CD4-positive, CD25-positive, alpha-beta regulatory T cell (primary cell): Measurements from ENCODE around the gene C6orf89. TPM values are rescaled to one million over a fixed set of nuclear protein-coding genes. Genes with fewer than 3 reads are reported as not detected.
A peak's percentile ranks its signal among the peaks of the same experiment; 100 is the strongest.

Experiments used
- ATAC-seq, 2 donors: fragments of 150-1000 bp; cut with Tn5 transposase; one replicate each; pipeline ENCODE4 v1.10.0; 2021; ENCODE audit warnings: low read depth in 2 of 2, moderate number of reproducible peaks in 2 of 2, moderate library complexity in 1 of 2
- DNase-seq, 3 donors: peaks; one replicate each; pipeline versions ENCODE4 v3.0.0 to v3.0.0-alpha.2; 2012 to 2022; ENCODE audit warnings: mixed read lengths in 1 of 3
- H3K27ac ChIP-seq: one replicate; pipeline ENCODE4 v1.7.0; 2013; ENCODE audit warnings: mild to moderate bottlenecking, low read length; ENCODE audit not compliant: insufficient read depth, poor library complexity, severe bottlenecking
- H3K27me3 ChIP-seq: one replicate; pipeline ENCODE4 v1.7.0; 2013; ENCODE audit warnings: low read length; ENCODE audit not compliant: control insufficient read depth, insufficient read depth
- H3K36me3 ChIP-seq: one replicate; pipeline ENCODE4 v1.7.0; 2013; ENCODE audit warnings: mild to moderate bottlenecking, low read length, moderate library complexity; ENCODE audit not compliant: control insufficient read depth, insufficient read depth
- H3K4me1 ChIP-seq: 2 replicates; pipeline ENCODE4 v1.7.0; 2013; ENCODE audit warnings: mild to moderate bottlenecking, low read length; ENCODE audit not compliant: insufficient read depth, control insufficient read depth, poor library complexity, severe bottlenecking
- H3K4me3 ChIP-seq: one replicate; pipeline ENCODE4 v1.7.0; 2013; ENCODE audit warnings: low read depth, mild to moderate bottlenecking, low read length, moderate library complexity
- H3K9me3 ChIP-seq, 2 experiments: 1 replicate in 1 of 2; 2 replicates in 1 of 2; pipeline ENCODE4 v1.7.0; 2013; ENCODE audit warnings: low read length in 2 of 2, mild to moderate bottlenecking in 1 of 2, moderate library complexity in 1 of 2; ENCODE audit not compliant: control insufficient read depth in 2 of 2
- H3K27ac Mint-ChIP-seq, 3 donors: one replicate each; pipeline ENCODE4 v1.8.0; 2020 to 2022; ENCODE audit warnings: mild to moderate bottlenecking in 3 of 3, mixed read lengths in 3 of 3, moderate library complexity in 2 of 3
- H3K27me3 Mint-ChIP-seq: one replicate; pipeline ENCODE4 v1.8.0; 2022; ENCODE audit warnings: mild to moderate bottlenecking, mixed read lengths
- H3K36me3 Mint-ChIP-seq: one replicate; pipeline ENCODE4 v1.8.0; 2020; ENCODE audit warnings: mixed read lengths
- H3K4me1 Mint-ChIP-seq, 4 donors: one replicate each; pipeline ENCODE4 v1.8.0; 2020 to 2022; ENCODE audit warnings: mixed read lengths in 4 of 4, mild to moderate bottlenecking in 1 of 4
- H3K4me3 Mint-ChIP-seq, 4 donors: one replicate each; pipeline ENCODE4 v1.8.0; 2020 to 2022; ENCODE audit warnings: mild to moderate bottlenecking in 4 of 4, mixed read lengths in 4 of 4, moderate library complexity in 3 of 4
- H3K9me3 Mint-ChIP-seq, 7 donors: one replicate each; pipeline ENCODE4 v1.8.0; 2020 to 2022; ENCODE audit warnings: mixed read lengths in 7 of 7, mild to moderate bottlenecking in 3 of 7, moderate library complexity in 2 of 7
- polyA plus RNA-seq, 4 donors: library from polyadenylated mRNA; unstranded; fragments of 300-500 nt; fragmentation: Illumina TruSeq; gene quantifications; one replicate each; pipeline ENCODE4 v1.2.3, GENCODE V29; 2021
- total RNA-seq: library from RNA; stranded (reverse); gene quantifications from one replicate; pipeline ENCODE4 v1.2.3, GENCODE V29; 2022

Gene C6orf89
- total and polyA plus RNA-seq, 5 donors from 2014 or later, result 33.8 to 49.1 (median 42.8) TPM

DNA sequence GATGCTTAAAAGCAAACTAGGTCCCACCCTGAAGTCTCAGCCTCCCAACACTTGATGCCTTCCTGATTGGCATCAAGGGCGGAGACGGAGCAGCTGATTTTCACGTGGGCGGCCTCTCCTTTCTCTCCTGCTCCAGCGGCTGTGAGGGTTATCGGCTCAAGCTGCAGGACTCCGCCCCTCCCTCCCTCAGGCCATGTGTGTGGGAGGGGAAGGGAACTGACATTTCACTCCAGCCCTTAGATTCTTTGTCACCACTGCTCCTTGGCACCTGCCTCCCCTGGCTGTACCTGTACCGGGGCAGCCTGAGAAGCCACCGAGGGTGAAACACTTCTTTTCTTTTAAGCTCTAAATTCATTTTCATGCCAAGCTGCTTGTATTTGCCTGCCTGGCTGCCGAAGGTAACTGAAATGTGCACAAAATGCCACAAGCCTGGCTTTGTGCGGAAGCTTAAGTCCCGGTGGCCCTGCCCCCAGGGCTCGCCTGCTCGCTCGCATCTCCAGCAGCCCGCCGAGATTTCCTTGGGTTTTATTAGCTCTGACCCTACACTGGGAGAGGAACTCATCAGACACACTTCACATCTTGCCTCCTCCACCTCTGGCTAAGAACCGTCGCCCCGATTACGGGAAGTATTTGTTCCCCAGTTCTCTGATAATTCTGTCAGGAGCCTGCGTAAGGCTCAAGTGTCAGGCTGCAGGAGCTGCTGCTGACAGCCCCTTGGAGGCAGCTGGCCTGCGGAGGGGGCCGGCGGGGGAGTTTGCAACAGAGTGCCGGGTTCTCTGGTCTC, 36.9 kb upstream of the C6orf89 start:
- ATAC-seq, result no peak
- DNase-seq, result no peak
- Histone ChIP-seq H3K36me3 (peaks cover 11% of the 10 kb centered on the region), H3K9me3 (peaks cover 10 to 18% of the 10 kb centered on the region in 2 experiments), H3K4me1 (no peaks in the 10 kb centered on the region), H3K27me3 (no peaks in the 10 kb centered on the region), H3K27ac (no peak overlapping the region), H3K4me3 (no peak overlapping the region)
- Mint-ChIP-seq H3K27ac (no peak overlapping the region), H3K27me3 (no peaks in the 10 kb centered on the region), H3K9me3 (peaks cover 0 to 10% (median 2%) of the 10 kb centered on the region in 7 donors), H3K4me1 (peaks cover 0 to 2% (median under 1%) of the 10 kb centered on the region in 4 donors), H3K4me3 (peak overlapping the region in 1 of 4 donors; percentile 49), H3K36me3 (peaks cover 15% of the 10 kb centered on the region)

GRCh38 chr6:36850021-36850420, 35.7 kb upstream of the C6orf89 start:
- H3K36me3 Mint-ChIP-seq, result peaks cover 20% of the 10 kb centered on the region
- Histone ChIP-seq H3K4me3 (no peak overlapping the region), H3K27ac (no peak overlapping the region), H3K9me3 (peaks cover 10 to 18% of the 10 kb centered on the region in 2 experiments), H3K27me3 (no peaks in the 10 kb centered on the region), H3K4me1 (no peaks in the 10 kb centered on the region), H3K36me3 (peaks cover 21% of the 10 kb centered on the region)
- DNase-seq (no peak), ATAC-seq (no peak)
- peaks cover 0 to 2% (median under 1%) of the 10 kb centered on the region in 4 donors for H3K4me1 Mint-ChIP-seq
- no peak overlapping the region for H3K4me3 Mint-ChIP-seq
- peaks cover 0 to 10% (median 2%) of the 10 kb centered on the region in 7 donors for H3K9me3 Mint-ChIP-seq
- no peaks in the 10 kb centered on the region for H3K27me3 Mint-ChIP-seq
- no peak overlapping the region for H3K27ac Mint-ChIP-seq

DNA sequence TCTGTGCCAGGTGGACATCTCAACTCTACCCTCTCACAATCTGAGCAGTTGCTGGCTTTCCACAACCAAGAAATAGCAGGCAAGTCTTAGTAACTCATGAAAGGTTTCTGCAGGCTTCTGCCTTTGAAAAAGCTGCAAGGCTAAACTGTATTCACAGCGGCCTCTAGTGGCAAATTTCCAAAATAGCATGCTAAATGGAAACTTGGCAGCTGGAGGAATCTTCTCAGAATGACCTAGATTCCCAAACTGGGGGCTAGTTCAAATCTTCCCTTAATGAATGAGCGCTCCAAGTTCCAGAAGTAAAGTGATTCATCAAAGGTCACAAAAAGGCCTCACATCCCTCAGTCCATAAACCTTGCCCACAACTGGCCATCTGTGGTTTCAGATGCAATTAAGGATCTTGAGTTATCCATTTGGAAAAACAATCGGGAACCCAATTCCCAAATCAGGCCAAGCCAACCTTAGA, 34.6 kb upstream of the C6orf89 start:
- no peak overlapping the region for H3K4me3 ChIP-seq
- peaks cover 10 to 18% of the 10 kb centered on the region in 2 experiments for H3K9me3 ChIP-seq
- H3K4me1 Mint-ChIP-seq, result peaks cover 0 to 2% (median under 1%) of the 10 kb centered on the region in 4 donors
- H3K9me3 Mint-ChIP-seq, result peaks cover 0 to 10% (median 2%) of the 10 kb centered on the region in 7 donors
- H3K36me3 Mint-ChIP-seq, result peaks cover 26% of the 10 kb centered on the region
- no peak overlapping the region for H3K27ac Mint-ChIP-seq
- peaks cover 33% of the 10 kb centered on the region for H3K36me3 ChIP-seq
- peak in 2 of 3 donors; percentile 42 to 68 for DNase-seq
- H3K27me3 Mint-ChIP-seq, result no peaks in the 10 kb centered on the region
- H3K4me1 ChIP-seq, result no peaks in the 10 kb centered on the region
- ATAC-seq, result no peak
- H3K27ac ChIP-seq, result no peak overlapping the region
- no peak overlapping the region for H3K4me3 Mint-ChIP-seq
- H3K27me3 ChIP-seq, result no peaks in the 10 kb centered on the region

DNA sequence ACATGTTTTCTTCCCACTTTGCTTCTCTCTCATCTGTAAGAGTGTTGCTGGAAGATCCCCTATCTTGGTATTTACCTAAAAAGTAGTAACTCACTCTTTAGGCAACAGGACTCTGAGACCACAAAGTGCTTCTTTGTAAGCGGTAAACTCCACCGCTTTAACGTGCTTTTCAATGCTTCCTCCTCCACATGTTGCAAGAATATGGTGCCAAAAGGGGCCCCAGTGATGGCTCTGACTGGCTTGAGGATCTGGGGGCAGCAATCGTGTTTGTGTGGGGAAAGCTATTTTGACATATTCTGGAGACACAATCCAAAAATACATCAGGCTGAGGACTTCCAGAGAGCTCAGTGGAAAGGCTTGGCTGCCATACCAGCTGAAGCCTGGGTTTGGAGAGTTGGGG, 34.1 kb upstream of the C6orf89 start:
- Mint-ChIP-seq H3K36me3 (peaks cover 30% of the 10 kb centered on the region), H3K4me3 (no peak overlapping the region), H3K27me3 (no peaks in the 10 kb centered on the region), H3K4me1 (peaks cover 0 to 2% (median under 1%) of the 10 kb centered on the region in 4 donors), H3K27ac (no peak overlapping the region), H3K9me3 (peaks cover 0 to 10% (median 2%) of the 10 kb centered on the region in 7 donors)
- no peak overlapping the region for H3K4me3 ChIP-seq
- no peak for DNase-seq
- H3K4me1 ChIP-seq, result no peaks in the 10 kb centered on the region
- peaks cover 37% of the 10 kb centered on the region for H3K36me3 ChIP-seq
- ATAC-seq, result no peak
- peaks cover 10 to 18% of the 10 kb centered on the region in 2 experiments for H3K9me3 ChIP-seq
- H3K27me3 ChIP-seq, result no peaks in the 10 kb centered on the region
- H3K27ac ChIP-seq, result no peak overlapping the region

DNA sequence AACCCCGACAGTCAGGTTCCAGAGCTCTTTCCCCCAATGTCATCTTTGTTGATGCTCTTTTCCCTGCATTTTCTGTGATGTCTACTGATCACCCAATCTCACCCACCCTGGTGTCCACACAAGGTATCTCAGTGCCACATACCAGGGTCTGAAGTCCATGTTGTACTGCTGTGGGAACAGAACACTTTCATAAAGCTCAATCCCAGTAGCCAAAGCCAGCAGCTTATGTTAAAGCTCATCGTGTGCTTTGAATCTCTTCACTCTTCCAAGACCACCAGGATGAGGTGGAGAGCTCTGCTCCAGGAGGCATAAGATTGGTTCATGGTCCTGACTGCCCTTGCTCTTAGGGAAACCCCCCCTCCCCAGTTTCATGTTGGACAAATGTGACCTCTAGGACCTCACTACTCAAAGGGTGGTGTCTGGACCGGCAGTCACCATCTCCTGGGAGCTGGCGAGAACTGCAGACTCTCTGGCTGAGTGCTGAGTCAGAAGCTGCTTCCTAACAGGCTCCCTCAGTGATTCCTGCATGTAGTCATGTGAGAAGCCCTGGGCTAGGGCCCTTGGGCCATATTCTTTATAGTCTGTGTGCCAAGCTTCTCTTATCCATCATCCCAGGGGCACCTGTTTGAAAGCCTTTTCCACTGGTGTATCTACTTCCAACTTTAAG, 33.1 kb upstream of the C6orf89 start:
- no peak for DNase-seq
- Mint-ChIP-seq H3K9me3 (peaks cover 0 to 10% (median 2%) of the 10 kb centered on the region in 7 donors), H3K36me3 (peaks cover 36% of the 10 kb centered on the region), H3K27me3 (no peaks in the 10 kb centered on the region), H3K4me3 (no peak overlapping the region), H3K4me1 (peaks cover 0 to 2% (median under 1%) of the 10 kb centered on the region in 4 donors), H3K27ac (no peak overlapping the region)
- Histone ChIP-seq H3K27ac (no peak overlapping the region), H3K27me3 (no peaks in the 10 kb centered on the region), H3K9me3 (peaks cover 10 to 18% of the 10 kb centered on the region in 2 experiments), H3K4me3 (no peak overlapping the region), H3K36me3 (peaks cover 41% of the 10 kb centered on the region), H3K4me1 (no peaks in the 10 kb centered on the region)
- no peak for ATAC-seq

- Mint-ChIP-seq H3K9me3 (peaks cover 0 to 10% (median 2%) of the 10 kb centered on the region in 7 donors), H3K27ac (peak overlapping the region in 1 of 3 donors; percentile 5), H3K27me3 (no peaks in the 10 kb centered on the region), H3K4me1 (peaks cover 0 to 2% (median 1%) of the 10 kb centered on the region in 4 donors), H3K36me3 (peaks cover 36% of the 10 kb centered on the region), H3K4me3 (no peak overlapping the region)
- no peak overlapping the region for H3K4me3 ChIP-seq
- H3K4me1 ChIP-seq, result no peaks in the 10 kb centered on the region
- H3K9me3 ChIP-seq, result peaks cover 10 to 18% of the 10 kb centered on the region in 2 experiments
- H3K36me3 ChIP-seq, result peaks cover 41% of the 10 kb centered on the region
- H3K27me3 ChIP-seq, result no peaks in the 10 kb centered on the region
- no peak for ATAC-seq
- no peak for DNase-seq
- no peak overlapping the region for H3K27ac ChIP-seq
Measured at GRCh38 chr6:36853325-36853724, 32.4 kb upstream of the C6orf89 start.

DNA sequence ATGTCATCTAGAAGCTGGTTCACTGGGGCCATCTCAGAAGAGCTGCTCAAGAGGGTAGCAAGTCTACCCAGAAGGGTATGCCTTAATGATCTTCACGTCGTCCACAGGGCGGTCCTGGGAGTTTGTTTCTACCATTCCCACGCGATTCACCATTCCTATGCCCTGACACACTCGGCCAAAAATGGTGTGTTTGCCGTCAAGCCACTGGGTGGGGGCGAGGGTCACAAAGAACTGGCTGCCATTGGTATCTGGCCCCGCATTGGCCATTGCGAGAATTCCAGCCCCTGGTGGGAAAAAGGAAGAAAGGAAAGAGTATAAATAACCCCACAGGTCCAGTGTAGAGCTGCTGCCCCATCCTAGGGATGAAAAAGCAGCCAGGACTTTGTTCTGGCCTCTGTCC, 30.0 kb upstream of the C6orf89 start:
- DNase-seq (no peak), ATAC-seq (no peak)
- Mint-ChIP-seq H3K4me3 (no peak overlapping the region), H3K27ac (no peak overlapping the region), H3K4me1 (peaks cover 3 to 9% (median 6%) of the 10 kb centered on the region in 4 donors), H3K9me3 (peaks cover 0 to 6% (median under 1%) of the 10 kb centered on the region in 7 donors), H3K36me3 (peaks cover 39% of the 10 kb centered on the region), H3K27me3 (no peaks in the 10 kb centered on the region)
- no peak overlapping the region for H3K27ac ChIP-seq
- peaks cover under 1 to 8% of the 10 kb centered on the region in 2 experiments for H3K9me3 ChIP-seq
- H3K27me3 ChIP-seq, result no peaks in the 10 kb centered on the region
- no peaks in the 10 kb centered on the region for H3K4me1 ChIP-seq
- no peak overlapping the region for H3K4me3 ChIP-seq
- peaks cover 41% of the 10 kb centered on the region for H3K36me3 ChIP-seq
